ENCODE measurements around the gene PAK6.

The PAK6 gene

DNA sequence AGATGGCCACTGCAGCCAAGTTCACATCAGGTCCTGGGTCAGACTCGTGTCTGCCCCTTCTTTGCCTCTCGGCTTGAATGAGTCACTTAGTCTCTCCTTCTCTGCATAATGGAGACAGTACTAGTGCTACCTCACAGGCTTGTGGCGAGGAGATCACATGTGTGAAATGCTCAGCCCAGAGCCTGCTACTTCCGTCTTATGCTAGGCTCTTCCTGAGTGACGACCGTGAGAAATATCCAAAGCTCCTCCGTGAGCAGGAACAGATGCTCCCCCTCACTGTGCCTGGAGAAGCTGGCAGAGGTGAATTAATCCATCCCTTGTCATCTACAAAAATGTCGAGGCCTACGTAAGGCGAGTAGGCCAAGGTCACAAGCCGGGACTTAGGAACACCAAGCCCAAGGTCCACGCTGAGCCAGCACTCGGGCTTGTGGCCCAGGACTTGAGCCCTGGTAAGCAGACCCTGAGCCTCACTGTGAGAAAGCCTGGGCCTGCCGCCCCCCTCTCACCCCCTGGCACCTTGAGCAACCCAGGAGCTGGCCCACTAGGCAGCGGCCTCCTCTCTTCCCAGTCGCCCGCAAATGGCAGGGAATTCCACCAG is 17.9 kb downstream of the PAK6 start:
- DNase-seq, result no peak

DNA sequence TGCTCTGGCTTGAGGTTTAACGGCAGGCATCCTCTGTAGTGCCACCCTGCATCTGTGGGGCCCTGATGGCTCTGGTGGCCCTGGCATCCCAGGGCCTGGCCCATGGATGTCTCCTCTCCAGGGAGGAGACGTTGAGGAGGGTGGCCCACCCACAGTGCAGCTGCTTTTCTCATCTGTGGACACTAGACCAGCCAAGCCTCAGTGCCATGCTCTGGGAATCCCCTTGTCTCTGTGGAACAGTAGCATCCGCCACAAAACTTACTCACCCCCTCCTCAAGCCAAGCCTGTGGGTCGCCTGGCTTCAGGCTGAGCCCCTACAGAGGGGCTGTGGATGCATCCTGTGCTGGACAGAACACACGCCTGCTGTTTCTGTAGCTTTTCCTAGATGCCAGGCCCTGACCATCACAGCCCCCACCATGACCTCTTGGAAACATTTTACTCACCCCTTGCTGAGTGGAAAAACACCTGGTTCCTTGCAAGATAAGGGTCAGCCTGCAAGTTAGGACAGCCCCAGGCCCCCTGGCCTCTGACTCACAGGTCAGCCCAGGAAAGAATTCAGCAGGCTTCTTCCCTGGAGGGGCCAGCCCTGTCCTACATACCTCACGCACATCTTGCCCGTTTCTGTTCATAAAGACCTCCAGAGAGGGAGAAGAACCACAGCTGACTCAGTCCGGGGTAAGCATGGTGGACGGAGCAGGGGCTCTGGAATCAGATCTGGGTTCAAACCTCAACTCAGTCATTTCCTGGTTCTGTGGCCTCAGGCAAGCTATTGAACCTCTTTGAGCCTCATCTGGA is 19.0 kb downstream of the PAK6 start:
- no peak for DNase-seq

DNA sequence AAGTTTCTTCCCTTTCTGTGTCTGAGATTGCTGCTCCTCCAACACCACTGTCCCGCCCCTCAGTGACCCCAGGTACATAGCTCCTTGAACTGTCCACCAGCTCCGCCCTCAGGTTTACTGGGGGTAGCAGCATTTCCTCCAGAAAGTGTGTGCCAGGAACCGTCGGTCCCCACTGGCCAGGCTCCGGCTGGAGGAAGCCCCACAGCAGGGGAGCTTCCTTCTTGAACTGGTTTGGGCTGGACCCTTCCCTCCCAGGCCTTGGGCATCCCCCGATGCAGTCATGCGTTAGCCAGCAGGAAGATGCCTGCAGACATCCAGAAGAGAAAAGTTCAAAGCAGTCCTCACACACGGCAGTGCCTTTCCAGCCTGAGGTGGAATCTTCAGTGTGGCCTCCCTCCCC is 19.7 kb downstream of the PAK6 start:
- no peak for DNase-seq

DNA sequence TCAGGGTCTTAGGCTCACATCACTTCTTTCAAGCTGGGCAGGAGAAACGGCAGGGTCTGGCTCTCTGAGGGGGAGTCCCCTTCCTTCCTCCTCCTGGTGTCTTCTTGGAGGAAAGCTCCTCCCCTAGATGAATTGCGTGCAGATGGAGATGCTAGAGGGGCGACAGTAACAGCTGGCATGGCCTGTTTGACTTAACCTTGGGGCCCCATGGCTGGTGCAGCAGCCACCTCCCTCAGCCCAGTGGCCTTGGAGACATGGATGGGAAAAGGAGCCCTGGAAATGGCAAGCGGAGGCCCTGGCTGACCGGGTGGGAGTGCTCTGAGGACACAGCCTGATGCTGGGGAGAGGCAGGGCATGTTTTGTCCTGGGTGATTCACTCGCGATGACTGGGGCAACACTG is 20.2 kb downstream of the PAK6 start:
- DNase-seq, result no peak

DNA sequence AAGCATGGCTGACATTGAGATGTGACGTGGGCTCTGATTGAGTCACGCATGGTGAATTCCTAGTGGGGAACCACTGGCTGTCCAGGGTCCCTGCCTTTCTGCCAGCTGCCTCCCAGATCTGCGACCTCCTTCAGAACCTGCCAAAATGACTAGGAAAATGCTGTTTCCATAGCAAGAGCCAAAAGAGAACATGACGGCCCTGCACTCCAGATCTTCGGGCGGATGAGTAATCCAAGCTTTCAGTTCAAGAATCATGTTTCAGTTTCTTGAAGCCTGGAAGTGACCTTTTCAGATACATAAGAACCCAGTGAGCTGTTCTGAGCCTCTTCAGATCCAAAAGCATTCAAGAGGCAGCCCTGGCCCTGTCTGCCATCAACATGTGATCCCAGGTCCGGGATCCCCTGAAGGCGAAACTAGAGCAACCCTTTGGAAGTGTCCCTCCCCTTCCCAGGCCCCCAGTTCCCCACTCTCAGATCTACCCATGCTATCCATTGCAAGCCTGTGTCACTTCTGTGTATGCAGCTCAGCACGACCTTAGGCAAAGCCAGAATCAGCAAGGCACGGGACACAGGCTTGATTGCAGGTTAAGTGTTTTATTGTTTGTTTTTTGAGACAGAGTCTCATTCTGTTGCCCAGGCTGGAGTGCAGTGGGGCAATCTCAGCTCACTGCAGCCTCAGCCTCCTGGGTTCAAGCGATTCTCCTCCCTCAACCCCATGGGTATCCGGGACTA is 24.3 kb downstream of the PAK6 start:
- no peak for DNase-seq

DNA sequence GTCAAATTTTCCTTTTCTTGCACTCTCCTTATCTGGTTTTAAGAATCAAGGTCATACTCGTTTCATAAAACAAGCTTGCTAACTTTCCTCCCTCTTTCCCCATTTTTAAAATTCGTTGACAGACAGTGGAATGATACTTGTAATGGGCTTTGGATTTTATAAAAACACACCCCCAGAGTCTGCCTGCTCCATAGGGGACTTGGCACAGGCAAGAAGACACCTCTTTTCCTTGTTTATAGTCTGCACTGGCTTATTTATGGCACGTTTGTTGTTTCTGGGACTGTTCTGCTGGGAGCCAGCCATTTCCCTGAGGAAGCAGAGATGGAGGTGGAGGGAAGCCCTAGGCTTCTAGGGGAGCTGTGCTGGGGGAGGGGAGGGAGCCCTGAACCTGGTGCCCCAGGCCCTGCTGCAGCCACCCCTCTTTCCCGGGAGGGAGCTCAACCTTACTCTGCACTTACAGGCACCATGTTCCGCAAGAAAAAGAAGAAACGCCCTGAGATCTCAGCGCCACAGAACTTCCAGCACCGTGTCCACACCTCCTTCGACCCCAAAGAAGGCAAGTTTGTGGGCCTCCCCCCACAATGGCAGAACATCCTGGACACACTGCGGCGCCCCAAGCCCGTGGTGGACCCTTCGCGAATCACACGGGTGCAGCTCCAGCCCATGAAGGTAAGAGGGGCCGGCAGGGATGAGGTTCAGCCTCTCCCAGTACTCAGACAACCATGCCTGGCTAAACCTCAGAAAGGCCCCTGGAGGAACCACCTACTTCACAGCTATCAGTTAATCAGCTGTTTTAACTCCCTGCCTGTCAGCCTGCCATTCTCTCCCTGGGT is 25.7 kb downstream of the PAK6 start:
- DNase-seq, result no peak

DNA sequence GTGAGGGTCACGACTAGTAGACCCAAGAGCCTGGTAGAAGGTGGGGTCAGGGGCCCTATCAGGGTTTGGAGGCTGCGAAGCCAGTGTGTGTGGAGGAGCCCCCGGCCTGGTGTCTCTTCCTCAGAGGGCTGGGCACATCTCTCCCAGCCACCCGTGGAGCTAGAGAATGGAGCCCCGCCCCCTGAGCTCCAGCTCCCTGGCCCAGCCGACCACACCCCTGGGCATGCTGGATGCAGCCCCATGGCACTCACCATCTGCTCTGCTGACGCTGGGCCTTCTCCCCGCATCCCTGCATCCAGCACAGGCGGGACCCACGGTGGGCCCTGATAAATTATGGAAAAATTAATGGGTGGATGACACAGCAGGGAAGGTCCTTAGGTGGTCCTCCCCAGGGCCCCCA is 26.5 kb downstream of the PAK6 start:
- DNase-seq, result no peak

DNA sequence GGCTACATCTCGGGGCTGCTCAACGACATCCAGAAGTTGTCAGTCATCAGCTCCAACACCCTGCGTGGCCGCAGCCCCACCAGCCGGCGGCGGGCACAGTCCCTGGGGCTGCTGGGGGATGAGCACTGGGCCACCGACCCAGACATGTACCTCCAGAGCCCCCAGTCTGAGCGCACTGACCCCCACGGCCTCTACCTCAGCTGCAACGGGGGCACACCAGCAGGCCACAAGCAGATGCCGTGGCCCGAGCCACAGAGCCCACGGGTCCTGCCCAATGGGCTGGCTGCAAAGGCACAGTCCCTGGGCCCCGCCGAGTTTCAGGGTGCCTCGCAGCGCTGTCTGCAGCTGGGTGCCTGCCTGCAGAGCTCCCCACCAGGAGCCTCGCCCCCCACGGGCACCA is 27.0 kb downstream of the PAK6 start:
- DNase-seq, result no peak

DNA sequence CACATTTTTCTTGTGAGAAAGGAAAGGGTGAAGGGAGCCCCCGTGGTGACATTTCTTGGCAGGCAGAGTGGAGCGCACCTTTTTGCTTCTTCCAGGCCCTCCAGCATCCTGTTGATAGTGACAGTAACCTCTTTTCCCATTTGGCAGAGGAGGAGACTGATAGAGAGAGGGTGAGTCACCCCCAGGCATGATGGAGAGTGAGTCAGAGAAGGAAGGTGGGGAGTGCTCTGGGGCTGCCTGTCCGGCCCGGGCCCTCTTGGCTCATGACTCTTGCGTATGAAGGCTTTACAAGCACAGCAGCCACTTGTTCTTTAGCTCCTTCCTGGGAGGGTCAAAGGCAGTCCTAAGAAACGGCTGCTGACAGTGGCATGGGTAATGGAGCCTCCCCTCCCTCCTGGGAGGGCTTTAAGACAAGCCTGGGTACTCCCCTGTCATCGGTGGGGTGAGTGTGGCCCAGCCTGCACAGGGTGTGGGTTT is 28.0 kb downstream of the PAK6 start:
- no peak for DNase-seq

DNA sequence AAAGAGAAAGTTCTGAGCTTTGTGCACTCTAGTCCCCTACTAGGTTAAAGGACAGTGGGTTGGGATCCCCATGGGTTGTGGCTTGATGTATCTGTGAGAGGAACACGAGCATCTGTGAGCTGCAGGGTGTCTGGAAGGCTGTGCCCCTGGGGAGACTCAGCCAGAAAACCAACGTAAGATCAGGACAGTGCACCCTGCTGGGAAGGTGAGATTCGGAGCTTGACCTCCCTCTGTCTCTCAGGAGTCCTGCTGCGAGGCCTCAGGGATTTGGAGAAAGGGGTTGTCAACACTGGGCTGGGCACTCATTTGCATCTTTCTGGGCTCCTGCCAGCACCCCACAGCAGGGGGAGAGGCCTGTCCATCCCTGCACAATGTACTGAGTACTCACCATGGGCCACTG is 28.8 kb downstream of the PAK6 start:
- no peak for DNase-seq

DNA sequence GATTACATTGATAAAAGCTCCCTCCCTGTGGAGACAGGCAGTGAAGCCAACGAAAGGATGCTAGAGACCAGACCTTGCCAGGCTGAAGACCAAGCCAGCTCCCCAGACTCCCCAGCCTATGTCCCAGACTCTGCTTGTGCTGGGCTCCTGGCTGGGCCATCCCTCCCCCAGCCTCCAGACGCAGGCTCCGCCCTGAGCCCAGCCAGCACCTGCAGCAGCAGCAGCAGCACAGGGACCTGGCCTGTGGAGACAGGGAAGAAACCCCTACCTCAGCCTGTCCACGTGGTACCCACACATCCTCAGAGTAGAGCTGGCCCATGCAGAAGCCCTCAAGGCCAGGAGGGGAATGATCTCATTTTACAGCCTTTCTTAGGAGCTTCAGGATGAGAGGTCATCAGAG is 30.7 kb downstream of the PAK6 start:
- DNase-seq, result no peak

DNA sequence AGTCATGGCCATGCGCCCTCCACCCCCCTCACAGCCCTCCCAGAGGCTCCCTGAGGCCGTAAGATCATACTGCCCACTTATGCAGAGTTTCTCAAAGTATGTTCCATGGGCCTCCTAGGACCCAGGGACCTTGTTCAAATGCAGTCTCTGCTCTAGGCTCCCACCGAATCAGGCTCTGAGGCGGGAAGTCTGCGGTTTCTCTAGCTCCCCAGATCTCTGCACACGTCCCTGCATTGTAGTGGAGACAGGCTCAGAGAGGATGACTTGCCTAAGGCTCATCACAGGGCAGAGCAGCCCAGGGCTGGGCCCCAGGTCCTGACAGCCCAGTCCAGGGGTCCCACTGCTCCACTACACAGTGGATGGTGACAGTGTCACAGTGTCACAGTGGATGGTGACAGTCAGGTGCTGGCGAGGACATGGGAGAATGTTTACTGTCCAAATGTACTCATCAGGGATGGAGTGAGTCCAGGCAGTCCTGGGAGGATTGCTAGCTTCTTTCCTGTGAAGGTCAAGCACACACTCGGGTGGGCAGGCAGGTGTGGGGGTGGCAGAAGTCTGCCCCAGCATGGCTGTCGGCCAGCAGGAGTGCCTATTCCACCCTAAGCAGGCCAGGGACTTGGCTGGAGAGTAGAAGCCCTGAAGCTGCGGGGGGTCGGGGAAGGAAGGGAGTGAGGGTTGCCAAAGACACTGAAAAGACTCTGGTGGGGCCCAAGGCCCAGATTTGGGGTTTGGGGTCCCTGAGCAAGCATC is 31.6 kb downstream of the PAK6 start:
- no peak for DNase-seq

DNA sequence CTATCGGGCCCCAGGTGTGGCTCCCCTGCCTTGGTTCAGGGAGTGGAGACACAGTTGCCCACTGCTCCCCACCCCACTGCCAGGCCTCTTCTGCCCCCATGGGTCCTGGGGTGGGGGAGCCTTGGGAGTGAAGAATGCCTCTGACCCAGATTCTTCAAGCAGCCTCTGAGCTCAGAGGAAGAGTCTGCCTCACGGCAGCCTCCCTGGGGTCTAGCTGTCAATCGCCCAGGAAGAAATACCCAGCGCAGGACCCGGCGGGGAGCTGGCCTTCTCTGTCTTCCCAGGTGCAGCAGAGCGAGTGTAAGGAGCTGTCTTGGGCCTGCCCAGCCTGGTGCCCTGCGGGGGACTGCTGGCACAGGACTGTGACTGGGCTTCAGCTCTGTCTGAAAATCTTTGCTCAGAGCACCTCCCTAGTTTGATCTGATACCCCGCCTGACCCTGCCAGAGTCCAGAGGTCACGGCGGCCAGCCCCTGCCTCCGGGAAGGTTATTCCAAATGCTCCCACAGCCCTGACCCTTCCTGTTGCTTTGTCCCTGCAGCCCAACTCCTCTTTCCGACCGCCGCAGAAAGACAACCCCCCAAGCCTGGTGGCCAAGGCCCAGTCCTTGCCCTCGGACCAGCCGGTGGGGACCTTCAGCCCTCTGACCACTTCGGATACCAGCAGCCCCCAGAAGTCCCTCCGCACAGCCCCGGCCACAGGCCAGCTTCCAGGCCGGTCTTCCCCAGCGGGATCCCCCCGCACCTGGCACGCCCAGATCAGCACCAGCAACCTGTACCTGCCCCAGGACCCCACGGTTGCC is 33.0 kb downstream of the PAK6 start:
- no peak for DNase-seq

DNA sequence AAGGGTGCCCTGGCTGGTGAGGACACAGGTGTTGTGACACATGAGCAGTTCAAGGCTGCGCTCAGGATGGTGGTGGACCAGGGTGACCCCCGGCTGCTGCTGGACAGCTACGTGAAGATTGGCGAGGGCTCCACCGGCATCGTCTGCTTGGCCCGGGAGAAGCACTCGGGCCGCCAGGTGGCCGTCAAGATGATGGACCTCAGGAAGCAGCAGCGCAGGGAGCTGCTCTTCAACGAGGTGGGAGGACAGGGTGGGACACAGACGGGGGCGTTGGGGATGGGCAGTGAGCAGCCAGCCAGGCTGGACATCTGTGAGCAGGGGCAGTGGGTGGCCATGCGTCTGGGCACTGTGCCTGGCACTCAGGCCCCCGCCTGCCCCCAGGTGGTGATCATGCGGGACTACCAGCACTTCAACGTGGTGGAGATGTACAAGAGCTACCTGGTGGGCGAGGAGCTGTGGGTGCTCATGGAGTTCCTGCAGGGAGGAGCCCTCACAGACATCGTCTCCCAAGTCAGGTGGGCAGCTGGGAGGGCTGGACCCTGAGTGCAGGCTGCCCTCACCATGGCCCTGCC is 33.7 kb downstream of the PAK6 start:
- no peak for DNase-seq

DNA sequence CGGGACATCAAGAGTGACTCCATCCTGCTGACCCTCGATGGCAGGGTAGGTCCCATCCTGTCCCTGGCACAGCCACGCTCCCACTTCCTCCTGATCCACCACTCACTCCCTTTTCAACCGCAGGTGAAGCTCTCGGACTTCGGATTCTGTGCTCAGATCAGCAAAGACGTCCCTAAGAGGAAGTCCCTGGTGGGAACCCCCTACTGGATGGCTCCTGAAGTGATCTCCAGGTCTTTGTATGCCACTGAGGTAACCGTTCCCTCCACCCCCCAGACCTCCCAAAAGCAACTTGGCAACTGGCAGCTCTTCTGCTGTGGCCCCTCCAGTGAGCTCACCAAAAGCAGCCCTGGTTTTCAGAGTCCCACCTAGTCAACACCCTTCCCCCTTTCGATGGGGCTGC is 34.6 kb downstream of the PAK6 start:
- DNase-seq, result no peak

DNA sequence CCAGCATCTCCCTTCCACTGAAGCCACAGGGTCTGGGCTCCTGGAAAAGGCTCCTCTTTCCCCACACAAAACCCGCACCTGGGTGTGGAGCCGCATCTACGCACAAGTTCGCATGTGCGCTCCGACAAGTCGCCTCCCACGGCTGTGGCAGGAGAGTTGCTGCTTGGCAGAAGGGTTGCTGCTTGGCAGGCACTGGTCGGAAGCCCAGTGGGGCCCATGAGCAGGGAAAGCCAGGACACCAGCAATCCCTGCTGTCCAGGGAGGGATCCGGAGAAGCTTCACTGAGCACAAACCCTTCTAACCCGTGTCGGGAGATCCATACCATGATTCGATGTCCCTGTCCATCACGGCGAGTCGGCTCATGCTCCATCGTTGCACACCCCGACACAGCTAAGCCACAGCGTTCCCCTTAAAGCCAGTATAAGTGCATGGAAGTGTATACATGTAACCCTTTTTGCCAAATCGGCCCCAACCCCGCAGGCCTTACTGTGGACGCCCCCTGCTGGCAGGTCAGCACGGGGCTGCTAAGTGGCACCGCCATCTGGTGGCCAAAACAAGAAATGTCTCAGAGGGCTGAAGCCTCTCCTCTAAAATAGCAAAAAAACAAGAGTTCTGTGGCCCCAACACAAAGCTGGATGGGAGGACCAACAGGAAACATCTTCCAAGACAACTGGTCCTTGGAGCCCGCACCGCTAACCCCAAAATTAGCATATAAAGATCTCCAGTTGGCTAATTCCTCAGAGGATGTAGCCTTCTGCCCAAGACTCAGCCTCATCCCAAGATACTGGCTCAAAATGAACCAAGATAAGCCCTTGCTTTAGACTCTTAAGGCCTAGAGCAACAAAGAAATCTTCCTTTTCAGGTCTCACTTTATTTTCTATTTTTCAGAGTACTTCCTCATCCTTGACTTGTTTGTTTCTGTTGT is 35.7 kb downstream of the PAK6 start:
- DNase-seq, result peak; percentile 93

DNA sequence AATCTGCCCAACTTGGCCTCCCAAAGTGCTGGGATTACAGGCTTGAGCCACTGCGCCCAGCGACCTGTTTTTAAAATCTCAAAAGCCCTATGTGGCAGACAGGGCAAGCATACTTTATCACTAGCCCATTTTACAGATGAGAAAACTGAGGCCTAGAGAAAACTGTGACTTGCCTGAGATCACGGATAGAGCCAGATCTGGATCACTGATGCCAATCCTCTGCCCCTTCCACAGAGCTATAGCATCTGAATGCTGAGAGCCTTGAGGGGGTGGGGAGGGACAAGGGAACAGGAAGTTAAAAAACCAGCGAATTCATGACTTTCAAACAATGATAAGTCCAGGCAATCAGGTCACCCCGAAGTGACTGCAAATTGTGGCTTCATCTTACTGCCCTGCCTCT is 36.7 kb downstream of the PAK6 start:
- no peak for DNase-seq

DNA sequence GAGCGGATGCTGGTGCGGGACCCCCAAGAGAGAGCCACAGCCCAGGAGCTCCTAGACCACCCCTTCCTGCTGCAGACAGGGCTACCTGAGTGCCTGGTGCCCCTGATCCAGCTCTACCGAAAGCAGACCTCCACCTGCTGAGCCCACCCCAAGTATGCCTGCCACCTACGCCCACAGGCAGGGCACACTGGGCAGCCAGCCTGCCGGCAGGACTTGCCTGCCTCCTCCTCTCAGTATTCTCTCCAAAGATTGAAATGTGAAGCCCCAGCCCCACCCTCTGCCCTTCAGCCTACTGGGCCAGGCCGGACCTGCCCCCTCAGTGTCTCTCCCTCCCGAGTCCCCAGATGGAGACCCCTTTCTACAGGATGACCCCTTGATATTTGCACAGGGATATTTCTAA is 37.1 kb downstream of the PAK6 start:
- no peak for DNase-seq

DNA sequence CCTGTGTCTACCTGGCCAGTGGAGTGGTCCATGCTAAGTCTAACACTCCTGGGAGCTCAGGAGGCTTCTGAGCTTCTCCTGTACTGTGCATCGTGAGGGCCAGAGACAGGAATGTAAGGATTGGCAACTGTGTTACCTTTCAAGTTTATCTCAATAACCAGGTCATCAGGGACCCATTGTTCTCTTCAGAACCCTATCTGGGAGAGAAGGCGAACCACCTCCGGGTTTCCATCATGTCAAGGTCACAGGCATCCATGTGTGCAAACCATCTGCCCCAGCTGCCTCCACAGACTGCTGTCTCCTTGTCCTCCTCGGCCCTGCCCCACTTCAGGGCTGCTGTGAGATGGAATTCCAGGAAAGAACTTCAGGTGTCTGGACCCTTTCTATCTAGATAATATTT is 38.1 kb downstream of the PAK6 start:
- no peak for DNase-seq

DNA sequence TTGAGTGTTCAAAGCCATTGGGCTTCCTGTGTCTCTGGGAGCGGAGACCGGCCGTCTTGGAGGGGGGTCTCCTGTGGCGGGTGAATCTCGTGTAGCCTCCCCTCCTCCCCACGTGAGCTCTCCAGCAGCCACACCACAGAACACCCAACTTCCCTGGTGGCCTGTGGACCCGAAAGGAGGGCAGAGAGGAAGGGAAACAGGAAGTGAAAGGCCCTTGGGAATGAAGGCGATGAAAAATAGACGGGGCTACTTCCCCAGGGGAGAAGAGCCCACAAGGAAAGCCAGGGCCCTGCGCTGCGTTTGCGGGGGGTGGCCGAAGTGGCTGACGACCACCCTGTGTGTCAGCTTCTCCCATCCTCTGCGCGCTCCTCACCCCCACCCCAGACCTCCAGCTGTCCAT is 38.6 kb downstream of the PAK6 start:
- DNase-seq, result no peak

Measured in T-helper 9 cell (primary cell).